ENCODE data around the gene RPS21.

DNA sequence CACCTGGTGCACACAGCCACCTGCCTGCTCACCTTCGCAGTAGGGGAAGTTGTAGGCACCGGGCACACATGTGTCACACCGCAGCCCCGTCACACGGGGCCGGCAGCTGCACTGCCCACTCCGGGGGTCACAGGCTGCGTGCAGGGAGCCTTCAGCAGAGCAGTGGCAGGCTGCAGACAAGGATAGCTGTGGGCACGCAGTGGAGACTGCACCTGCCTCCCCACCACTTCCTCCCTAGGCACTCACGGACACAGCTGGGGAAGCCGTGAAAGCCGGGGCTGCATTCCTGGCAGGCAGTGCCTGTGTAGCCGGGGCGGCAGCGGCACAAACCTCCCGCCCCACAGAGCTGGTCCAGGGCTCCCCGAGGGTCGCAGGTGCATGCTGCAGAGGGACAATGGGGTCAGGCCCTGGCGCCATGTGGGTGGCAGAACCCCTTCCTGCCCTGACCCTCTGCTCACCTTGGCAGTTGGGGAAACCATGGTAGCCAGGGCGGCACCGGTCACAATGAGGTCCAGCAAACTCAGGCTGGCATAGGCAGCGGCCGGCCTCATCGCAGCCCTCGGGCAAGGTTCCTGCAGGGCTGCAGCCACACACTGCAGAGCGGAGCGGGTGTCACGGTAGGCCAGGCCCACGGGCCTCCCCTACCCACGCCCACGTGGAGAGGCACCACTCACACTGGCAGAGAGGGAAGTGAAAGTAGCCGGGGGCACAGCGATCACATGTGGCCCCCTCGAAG lies 49.2 kb upstream of the RPS21 start:
- TF ChIP-seq, protein P1, sequence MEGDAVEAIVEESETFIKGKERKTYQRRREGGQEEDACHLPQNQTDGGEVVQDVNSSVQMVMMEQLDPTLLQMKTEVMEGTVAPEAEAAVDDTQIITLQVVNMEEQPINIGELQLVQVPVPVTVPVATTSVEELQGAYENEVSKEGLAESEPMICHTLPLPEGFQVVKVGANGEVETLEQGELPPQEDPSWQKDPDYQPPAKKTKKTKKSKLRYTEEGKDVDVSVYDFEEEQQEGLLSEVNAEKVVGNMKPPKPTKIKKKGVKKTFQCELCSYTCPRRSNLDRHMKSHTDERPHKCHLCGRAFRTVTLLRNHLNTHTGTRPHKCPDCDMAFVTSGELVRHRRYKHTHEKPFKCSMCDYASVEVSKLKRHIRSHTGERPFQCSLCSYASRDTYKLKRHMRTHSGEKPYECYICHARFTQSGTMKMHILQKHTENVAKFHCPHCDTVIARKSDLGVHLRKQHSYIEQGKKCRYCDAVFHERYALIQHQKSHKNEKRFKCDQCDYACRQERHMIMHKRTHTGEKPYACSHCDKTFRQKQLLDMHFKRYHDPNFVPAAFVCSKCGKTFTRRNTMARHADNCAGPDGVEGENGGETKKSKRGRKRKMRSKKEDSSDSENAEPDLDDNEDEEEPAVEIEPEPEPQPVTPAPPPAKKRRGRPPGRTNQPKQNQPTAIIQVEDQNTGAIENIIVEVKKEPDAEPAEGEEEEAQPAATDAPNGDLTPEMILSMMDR (IDR thresholded peaks at IDR 0.05): no peak
- TF ChIP-seq POLR2AphosphoS5 (IDR thresholded peaks at IDR 0.05) (no peak), POLR2A (IDR thresholded peaks at IDR 0.05) (no peak), EP300 (IDR thresholded peaks at IDR 0.05) (no peak)
